GM10847 (cell line): ENCODE data around the gene TIMM29.

Experiments
- POLR2A ChIP-seq: IDR thresholded peaks from 2 replicates; pipeline ENCODE4 v1.6.1; 2011; ENCODE audit not compliant: insufficient read length; ENCODE audit errors: extremely low read depth

TIMM29 gene

DNA sequence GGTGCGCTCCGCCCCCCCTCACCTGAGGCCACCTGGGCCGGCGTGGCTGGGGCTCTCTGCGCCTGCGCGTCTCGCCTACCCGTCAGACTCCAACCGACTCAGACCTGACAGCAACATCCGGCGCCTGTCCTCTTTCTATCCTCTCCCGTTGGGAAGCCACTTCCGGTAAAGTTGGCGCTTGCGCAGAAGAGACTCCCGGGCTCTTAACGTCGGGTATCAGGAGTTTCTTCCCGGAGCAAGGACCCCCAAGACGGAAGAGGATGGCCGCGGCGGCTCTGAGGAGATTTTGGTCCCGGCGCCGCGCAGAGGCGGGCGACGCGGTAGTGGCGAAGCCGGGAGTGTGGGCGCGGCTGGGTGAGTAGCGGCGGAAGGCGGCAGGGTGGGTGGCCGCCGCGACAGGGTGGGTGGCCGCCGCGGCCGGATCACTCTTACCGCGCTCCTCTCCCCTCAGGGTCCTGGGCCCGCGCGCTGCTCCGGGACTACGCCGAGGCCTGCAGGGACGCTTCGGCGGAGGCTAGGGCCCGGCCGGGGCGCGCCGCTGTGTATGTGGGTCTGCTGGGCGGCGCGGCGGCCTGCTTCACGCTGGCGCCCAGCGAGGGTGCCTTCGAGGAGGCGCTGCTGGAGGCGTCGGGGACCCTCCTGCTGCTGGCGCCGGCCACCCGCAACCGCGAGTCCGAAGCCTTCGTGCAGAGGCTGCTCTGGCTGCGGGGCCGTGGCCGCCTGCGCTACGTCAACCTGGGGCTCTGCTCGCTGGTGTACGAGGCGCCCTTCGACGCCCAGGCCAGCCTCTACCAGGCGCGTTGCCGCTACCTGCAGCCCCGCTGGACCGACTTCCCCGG, at the start of gene TIMM29, which contains the start of gene YIPF2:
TSS of gene TIMM29 (plus strand) at position 249 of the 839 bp plus-strand sequence. CDS start at position 261, 12 bp downstream.
TSS of gene YIPF2 (minus strand) at position 77 of the 839 bp plus-strand sequence. CDS start 229 bp downstream, outside the sequence.
- peak; percentile 71 for TF ChIP-seq POLR2A

- no peak for TF ChIP-seq POLR2A
These were observed 47.1 kb upstream of the TIMM29 start for GRCh38 chr19:10881403-10882107.

- TF ChIP-seq POLR2A, result no peak
These were observed 46.5 kb upstream of the TIMM29 start for GRCh38 chr19:10882108-10882457.

DNA sequence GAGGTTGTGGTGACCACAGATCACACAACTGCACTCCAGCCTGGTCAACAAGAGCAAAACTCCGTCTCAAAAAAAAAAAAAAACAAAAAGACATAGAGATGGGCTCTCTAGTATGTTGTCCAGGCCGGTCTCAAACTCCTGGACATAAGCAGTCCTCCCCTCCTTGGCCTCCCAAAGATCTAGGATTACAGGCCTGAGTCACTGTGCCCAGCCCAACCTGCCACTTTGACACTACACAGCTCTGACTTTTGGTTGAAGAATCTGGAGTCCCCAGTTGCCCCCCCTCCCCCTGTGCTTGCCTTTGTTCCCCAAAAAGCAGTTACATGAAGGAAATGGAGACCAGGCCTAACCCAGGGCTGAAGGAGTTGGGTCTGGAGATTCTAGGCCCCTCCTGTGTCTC, 44.3 kb upstream of the TIMM29 start:
- TF ChIP-seq POLR2A, result no peak

- no peak for TF ChIP-seq POLR2A
These were observed 43.1 kb upstream of the TIMM29 start for GRCh38 chr19:10885201-10886169.

DNA sequence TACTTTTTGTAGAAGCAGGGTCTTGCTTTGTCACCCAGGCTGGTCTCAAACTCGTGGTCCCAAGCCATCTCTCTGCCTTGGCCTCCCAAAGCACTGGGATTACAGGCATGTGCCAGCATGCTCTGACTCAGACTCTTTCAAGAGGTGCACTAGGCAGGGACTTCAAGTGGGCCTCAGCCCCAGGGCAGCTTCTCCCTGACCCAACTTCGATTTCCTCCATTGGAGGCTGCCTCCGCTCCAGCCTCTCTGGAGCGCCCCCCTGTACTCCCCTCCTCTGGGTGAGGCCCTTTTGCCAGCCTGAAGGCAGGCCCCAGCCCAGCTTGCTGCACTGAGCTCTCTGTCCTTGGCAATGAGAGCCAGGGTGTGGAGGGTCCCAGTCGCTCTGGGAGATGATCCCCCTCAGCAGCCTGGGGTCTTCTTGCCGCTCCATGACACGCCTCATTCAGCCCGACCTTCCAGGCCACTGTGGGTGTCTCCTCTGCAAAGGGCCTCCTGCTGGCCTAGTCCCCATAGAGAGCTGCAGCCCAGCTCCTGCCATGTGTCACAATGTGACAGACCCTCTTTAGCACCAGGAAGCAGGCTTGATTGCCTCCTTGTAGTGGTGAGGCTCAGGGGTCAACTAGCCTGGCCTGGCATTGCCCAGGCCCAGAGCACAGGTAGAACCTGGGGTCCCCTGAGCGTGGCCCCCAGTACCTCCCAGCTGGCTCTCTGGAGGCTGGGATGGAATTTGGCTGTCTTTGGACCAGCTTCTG, 40.8 kb upstream of the TIMM29 start:
- no peak for TF ChIP-seq POLR2A

GRCh38 chr19:10888421-10888866, 40.2 kb upstream of the TIMM29 start:
- TF ChIP-seq POLR2A, result no peak

- no peak for TF ChIP-seq POLR2A
These were observed 38.7 kb upstream of the TIMM29 start for GRCh38 chr19:10889880-10890279.

- no peak for TF ChIP-seq POLR2A
These were observed 37.1 kb upstream of the TIMM29 start for GRCh38 chr19:10891405-10892086.

GRCh38 chr19:10892256-10892655, 36.4 kb upstream of the TIMM29 start:
- TF ChIP-seq POLR2A, result no peak

DNA sequence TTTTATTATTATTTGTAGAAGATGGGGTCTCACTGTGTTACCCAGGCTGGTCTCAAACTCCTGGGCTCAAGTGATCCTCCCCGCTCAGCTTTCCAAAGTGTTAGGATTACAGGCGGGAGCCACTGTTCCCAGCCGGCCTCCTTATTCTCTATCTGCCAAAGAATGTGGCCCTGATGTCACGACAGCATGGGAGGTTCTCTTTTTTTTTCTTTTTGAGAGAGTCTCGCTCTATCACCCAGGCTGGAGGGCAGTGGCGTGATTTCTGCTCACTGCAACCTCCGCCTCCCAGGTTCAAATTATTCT, 33.7 kb upstream of the TIMM29 start:
- TF ChIP-seq POLR2A, result no peak

DNA sequence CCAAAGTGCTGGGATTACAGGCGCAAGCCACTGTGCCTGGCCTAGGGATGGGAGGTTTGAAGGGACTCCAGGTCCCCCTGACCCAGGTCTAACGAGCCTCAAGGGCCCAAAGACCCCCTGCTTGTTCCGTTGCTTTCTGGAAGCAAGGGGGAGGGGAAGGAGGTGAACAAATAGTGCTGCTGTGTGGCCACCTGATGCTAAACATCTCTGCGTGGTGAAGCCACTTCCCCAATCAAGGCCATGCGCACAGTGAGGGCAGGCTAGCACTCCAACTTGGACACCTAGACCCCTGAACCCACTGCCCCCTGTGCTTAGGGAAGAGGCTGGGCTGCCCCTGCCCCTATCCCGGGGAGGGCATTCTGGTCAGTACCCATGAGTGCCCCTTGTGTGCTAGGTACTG, 33.2 kb upstream of the TIMM29 start:
- TF ChIP-seq POLR2A, result no peak

DNA sequence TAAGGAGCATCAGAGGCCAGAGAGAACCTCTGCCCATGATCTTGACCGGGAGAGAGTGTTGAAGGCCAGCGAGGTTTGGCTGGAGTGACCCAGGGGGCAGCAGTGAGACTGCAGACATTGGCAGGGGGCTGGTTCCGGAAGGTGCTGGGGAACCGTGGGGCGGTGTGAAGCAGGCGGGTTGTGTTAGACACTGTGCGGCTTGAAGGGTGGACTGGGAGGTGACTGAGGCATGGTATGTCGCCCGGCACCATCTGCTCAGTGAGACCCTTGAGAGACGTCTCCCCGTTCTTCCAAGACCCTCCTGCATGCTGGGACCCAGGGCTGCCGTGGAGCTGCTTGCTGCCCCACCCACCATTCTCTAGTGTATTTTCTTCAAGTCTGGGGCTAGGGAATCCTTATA, 32.7 kb upstream of the TIMM29 start:
- TF ChIP-seq POLR2A, result no peak
